Measurements from ENCODE around the gene KRT72. TPM values are rescaled to one million over a fixed set of nuclear protein-coding genes. Genes with fewer than 3 reads are reported as not detected.

KRT72 gene
- total RNA-seq, 1 donor from 2014 or later, result not detected

DNA sequence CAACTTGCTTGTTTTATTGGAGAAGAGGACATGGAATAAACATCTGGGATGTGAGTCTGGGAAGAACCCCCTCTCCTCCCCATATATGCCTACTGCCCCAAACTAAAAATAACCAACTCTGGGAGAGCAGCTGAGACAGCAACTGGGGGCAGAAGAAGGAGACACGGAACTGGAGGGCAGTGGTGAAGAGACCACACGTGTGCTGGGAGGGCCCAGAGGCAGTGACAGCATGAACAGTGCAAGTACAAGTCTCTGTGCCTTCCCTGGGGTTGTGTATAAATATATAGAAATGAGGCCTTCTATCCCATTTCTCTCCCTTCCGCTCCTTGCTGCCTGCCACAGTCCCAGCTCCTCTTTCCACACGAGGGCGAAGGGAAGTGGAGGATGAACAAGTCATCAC is 21.1 kb upstream of the KRT72 start:
- Histone ChIP-seq H3K9me3 (no peaks in the 10 kb centered on the region), H3K27ac (no peak overlapping the region), H3K4me1 (no peaks in the 10 kb centered on the region), H3K4me3 (no peak overlapping the region), H3K36me3 (no peaks in the 10 kb centered on the region), H3K27me3 (no peaks in the 10 kb centered on the region)
- DNase-seq (no peak), ATAC-seq (no peak)
- TF ChIP-seq, protein P1, sequence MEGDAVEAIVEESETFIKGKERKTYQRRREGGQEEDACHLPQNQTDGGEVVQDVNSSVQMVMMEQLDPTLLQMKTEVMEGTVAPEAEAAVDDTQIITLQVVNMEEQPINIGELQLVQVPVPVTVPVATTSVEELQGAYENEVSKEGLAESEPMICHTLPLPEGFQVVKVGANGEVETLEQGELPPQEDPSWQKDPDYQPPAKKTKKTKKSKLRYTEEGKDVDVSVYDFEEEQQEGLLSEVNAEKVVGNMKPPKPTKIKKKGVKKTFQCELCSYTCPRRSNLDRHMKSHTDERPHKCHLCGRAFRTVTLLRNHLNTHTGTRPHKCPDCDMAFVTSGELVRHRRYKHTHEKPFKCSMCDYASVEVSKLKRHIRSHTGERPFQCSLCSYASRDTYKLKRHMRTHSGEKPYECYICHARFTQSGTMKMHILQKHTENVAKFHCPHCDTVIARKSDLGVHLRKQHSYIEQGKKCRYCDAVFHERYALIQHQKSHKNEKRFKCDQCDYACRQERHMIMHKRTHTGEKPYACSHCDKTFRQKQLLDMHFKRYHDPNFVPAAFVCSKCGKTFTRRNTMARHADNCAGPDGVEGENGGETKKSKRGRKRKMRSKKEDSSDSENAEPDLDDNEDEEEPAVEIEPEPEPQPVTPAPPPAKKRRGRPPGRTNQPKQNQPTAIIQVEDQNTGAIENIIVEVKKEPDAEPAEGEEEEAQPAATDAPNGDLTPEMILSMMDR (IDR thresholded peaks at IDR 0.05), result no peak
- intact Hi-C loops (cut with DNase I), result no loop called here

DNA sequence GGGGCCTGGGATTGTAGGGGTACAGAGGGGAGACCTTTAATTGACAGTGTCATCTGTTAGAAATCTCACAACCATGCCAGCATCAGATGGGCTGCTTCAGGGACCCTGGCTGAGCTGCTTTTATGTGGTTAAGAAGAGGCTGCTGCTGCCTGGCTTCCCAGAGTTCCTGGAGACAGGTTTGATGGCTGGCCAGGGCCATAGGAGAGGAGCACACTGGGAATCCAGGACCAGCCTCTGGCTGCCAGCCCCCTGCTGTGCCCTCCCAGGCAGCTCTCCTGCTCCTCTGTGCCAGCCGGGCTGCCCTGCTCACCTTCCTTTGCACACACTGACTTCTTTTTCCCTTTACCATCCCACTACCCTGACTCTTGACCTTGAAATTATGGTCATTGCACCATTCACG is 17.6 kb upstream of the KRT72 start:
- intact Hi-C loops (cut with DNase I), result no loop called here
- Histone ChIP-seq H3K36me3 (no peaks in the 10 kb centered on the region), H3K27ac (no peak overlapping the region), H3K4me1 (no peaks in the 10 kb centered on the region), H3K4me3 (no peak overlapping the region), H3K27me3 (no peaks in the 10 kb centered on the region), H3K9me3 (no peaks in the 10 kb centered on the region)
- ATAC-seq, result no peak
- TF ChIP-seq, protein P1 (IDR thresholded peaks at IDR 0.05), result no peak
- no peak for DNase-seq

DNA sequence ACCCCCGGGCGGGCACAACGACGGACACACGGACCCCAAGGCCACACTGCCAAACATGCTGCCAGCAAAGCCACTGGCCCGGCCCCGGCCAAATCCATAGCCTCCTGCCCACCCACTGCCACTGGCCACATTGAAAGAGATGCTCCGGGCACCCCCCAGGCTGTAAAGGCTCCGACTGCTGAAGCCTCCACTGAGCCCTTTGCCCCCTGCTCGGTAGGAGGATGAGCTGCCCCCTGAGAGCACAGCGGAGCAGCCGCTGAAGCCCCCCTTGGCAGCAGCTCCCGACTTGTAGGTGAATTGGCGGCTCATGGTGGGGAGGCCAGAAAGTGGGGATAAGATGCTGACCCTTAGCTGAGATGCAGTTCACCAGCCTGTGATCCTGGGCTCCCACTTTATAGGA is 17.0 kb upstream of the KRT72 start, which contains the start of gene KRT73:
TSS of gene KRT73 (minus strand) at position 344 of the 400 bp plus-strand sequence. CDS start at position 309, 35 bp downstream.
- Histone ChIP-seq H3K36me3 (no peaks in the 10 kb centered on the region), H3K9me3 (no peaks in the 10 kb centered on the region), H3K4me3 (no peak within 1 kb of the TSS), H3K27me3 (no peaks in the 10 kb centered on the region), H3K4me1 (no peaks in the 10 kb centered on the region), H3K27ac (no peak within 1 kb of the TSS)
- intact Hi-C loops (cut with DNase I), result no loop called here
- TF ChIP-seq, protein P1 (IDR thresholded peaks at IDR 0.05), result no peak
- no peak for DNase-seq
- ATAC-seq, result no peak

DNA sequence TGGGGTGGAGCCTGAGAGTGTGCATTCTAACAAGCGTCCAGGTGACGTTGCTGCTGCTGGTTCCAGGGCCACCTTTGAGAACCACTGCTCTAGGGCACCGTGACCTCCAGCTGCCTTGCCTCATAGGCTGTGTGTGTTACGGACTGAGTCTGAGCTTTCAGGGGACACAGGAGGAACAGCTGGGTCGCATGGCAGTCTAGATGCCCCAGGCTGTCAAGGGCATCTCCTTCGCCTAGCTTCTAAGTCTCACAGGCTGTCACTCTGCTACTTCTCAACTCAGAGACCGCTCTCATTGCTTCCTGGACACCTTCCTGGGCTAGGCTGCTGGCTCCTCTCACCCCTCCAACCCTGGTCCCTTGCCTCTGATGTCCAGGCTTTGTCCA is 16.1 kb upstream of the KRT72 start:
- no peak for DNase-seq
- TF ChIP-seq, protein P1 (IDR thresholded peaks at IDR 0.05), result no peak
- Histone ChIP-seq H3K36me3 (no peaks in the 10 kb centered on the region), H3K27me3 (no peaks in the 10 kb centered on the region), H3K27ac (no peak overlapping the region), H3K4me3 (no peak overlapping the region), H3K9me3 (no peaks in the 10 kb centered on the region), H3K4me1 (no peaks in the 10 kb centered on the region)
- intact Hi-C loops (cut with DNase I), result no loop called here
- ATAC-seq, result no peak

DNA sequence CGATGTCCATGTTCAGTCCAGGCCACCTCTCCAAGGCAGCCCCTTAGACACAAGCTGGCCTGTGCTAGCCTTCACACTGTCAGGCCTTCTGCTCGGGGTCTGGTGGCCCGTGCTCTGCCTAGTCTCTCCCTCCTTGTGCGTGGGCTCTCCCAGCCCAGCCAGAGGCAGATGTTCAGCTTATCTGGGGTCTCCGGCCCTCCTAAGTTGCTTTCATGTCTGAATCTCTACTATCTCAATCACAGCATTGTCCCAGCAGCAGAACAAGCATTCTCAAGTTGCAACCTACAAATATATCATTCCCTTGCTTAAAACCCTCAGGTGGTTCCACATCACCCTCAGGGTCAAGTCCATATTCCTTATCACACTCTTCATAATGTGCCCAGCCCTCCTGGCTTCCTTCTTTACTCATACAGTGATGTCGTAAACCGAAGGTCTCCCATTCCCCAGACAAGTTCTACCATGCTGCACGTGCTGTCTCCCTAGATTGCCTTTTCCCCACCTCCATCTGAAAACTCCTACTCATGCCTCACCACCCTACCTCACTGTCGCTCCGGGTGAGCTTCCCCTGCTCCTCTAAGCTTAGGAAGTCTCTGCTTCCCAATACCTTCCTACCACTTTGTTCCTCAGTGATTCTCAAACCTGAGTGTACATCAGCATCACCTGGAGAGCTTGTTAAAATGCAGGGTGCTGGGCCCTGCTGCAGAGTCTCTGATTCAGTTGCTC is 15.6 kb upstream of the KRT72 start:
- Histone ChIP-seq H3K36me3 (no peaks in the 10 kb centered on the region), H3K4me3 (no peak overlapping the region), H3K27me3 (peaks cover under 1% of the 10 kb centered on the region), H3K27ac (no peak overlapping the region), H3K9me3 (no peaks in the 10 kb centered on the region), H3K4me1 (no peaks in the 10 kb centered on the region)
- no peak for ATAC-seq
- intact Hi-C loops (cut with DNase I), result no loop called here
- TF ChIP-seq, protein P1 (IDR thresholded peaks at IDR 0.05), result no peak
- DNase-seq, result no peak
